ENCODE results near the gene FLCN. TPM values are rescaled to one million over a fixed set of nuclear protein-coding genes. Genes with fewer than 3 reads are reported as not detected.
A peak's percentile ranks its signal among the peaks of the same experiment; 100 is the strongest.

The FLCN gene
- total and polyA plus RNA-seq, 2 donors (not counting 1 experiment from before 2014, with no cell fraction given), result 16.4 to 68.5 TPM

DNA sequence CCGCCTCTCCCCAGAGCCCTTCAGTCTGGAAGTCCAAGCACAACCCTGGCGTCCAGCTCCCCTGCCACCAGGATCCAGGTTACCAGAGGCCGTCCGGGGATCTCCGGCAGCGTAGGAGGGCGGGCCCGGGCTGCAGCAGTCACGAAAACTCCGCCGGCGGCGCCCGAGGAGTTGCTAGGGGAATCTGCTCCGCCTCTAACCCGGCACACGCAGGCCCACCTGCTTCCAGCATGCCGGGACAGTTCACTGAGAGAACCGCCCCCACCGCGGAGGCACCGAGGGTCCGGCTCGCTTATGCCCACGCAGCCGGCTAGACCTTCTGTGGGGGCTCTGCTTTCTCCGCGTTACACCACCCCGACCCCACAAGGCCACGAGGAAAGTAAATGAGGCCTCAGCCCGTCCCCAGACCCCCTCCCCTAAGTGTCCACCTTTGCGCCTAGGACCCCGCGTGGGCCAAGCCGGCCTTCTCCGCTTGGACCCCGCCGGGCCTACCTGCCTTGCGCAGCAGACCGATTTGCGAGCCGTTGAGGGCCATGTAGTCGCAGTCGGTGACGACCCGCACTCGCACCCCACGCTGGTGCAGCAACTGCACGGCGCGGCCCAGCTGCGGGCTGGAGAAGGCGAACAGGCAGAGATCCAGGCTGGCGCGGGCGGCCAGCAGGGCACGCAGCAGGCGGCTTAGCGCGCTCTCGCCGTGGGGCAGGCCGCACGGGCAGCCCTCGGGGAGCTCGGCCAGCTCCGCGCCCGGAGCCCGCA is 31.4 kb downstream of the FLCN start:
- Histone ChIP-seq H3K4me3 (replicated peaks in 1 of 4; ENCODE audit: control extremely low read depth in 1 of 4, insufficient read depth in 1 of 4, low read depth in 3 of 4, low read length in 4 of 4) (peak overlapping the region; percentile 50 to 61 (median 58)), H3K79me2 (ENCODE audit: control insufficient read depth, insufficient read depth, low read length) (peaks cover 9% of the 10 kb centered on the region), H2AFZ (ENCODE audit: low read length) (peak overlapping the region; percentile 4), H3K9ac (ENCODE audit: insufficient read depth, low read length) (peak overlapping the region; percentile 62), H3K27ac (ENCODE audit: insufficient read depth, low read length) (peak overlapping the region; percentile 8), H3K9me3 (ENCODE audit: control insufficient read depth, insufficient read depth, low read depth, low read length) (no peaks in the 10 kb centered on the region), H4K20me1 (ENCODE audit: control insufficient read depth, extremely low read depth, insufficient read depth, low read length) (no peaks in the 10 kb centered on the region), H3K27me3 (ENCODE audit: control insufficient read depth, insufficient read depth, low read length) (no peaks in the 10 kb centered on the region), H3K4me1 (ENCODE audit: control insufficient read depth, extremely low read depth, insufficient read depth, low read length) (peaks cover 10% of the 10 kb centered on the region), H3K36me3 (ENCODE audit: control insufficient read depth, insufficient read depth, low read length) (peaks cover 2% of the 10 kb centered on the region), H3K4me2 (ENCODE audit: extremely low read depth, insufficient read depth, low read length) (peak overlapping the region; percentile 90)
- no peak for TF ChIP-seq EZH2 (IDR thresholded peaks at IDR 0.05; ENCODE audit: low read length, missing control alignments)
- no peak for TF ChIP-seq CTCF (conservative IDR thresholded peaks at IDR 0.05 in 1 of 2, IDR thresholded peaks at IDR 0.05 in 1 of 2; ENCODE audit: low read depth in 1 of 2, low read length in 2 of 2)
- peak; percentile 33 to 52 for DNase-seq (ENCODE audit: low read depth in 2 of 2)

DNA sequence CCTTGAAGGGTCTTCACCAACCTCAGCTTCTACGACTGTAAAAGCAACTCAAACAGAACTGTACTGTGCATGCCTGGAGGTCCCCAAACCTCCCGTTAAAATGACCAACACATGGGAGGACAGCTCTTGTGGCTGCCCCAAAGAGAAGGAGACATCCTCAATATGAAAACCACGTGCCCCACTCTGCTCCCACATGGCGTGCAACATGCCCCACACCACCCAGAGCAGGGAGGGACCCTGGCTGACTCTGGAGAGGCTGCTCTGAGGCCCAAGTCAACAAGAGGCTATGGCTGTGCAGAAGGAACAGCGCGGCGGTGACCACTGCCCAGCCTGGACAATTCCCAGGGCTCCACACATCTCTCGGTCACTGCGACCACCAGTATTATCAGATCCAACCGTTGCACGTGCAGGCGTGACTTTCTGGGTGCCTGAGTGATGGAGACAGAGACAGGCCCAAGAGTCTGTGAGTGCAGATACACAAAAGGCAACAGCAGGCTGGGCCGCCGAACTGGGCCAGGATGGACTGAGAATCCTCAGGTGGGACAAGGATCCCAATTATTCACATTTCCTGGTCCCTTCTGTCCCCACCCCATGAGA is 32.2 kb downstream of the FLCN start:
- DNase-seq (ENCODE audit: low read depth in 2 of 2), result no peak
- Histone ChIP-seq H3K36me3 (ENCODE audit: control insufficient read depth, insufficient read depth, low read length) (peaks cover 2% of the 10 kb centered on the region), H3K4me2 (ENCODE audit: extremely low read depth, insufficient read depth, low read length) (peak overlapping the region; percentile 90)

More for the DNA sequence above, 32.2 kb downstream of the FLCN start:
- Histone ChIP-seq H3K27me3 (ENCODE audit: control insufficient read depth, insufficient read depth, low read length) (no peaks in the 10 kb centered on the region), H3K4me1 (ENCODE audit: control insufficient read depth, extremely low read depth, insufficient read depth, low read length) (peaks cover 14% of the 10 kb centered on the region), H3K79me2 (ENCODE audit: control insufficient read depth, insufficient read depth, low read length) (peaks cover 9% of the 10 kb centered on the region), H3K4me3 (replicated peaks in 1 of 4; ENCODE audit: control extremely low read depth in 1 of 4, insufficient read depth in 1 of 4, low read depth in 3 of 4, low read length in 4 of 4) (peak overlapping the region; percentile 50 to 61 (median 58)), H2AFZ (ENCODE audit: low read length) (no peak overlapping the region), H4K20me1 (ENCODE audit: control insufficient read depth, extremely low read depth, insufficient read depth, low read length) (no peaks in the 10 kb centered on the region), H3K27ac (ENCODE audit: insufficient read depth, low read length) (no peak overlapping the region), H3K9me3 (ENCODE audit: control insufficient read depth, insufficient read depth, low read depth, low read length) (no peaks in the 10 kb centered on the region), H3K9ac (ENCODE audit: insufficient read depth, low read length) (no peak overlapping the region)
- TF ChIP-seq CTCF (conservative IDR thresholded peaks at IDR 0.05 in 1 of 2, IDR thresholded peaks at IDR 0.05 in 1 of 2; ENCODE audit: low read depth in 1 of 2, low read length in 2 of 2) (no peak), EZH2 (IDR thresholded peaks at IDR 0.05; ENCODE audit: low read length, missing control alignments) (no peak)
